HG03060 (cell line): Measurements from ENCODE around the gene GINS2.

Experiments
- ATAC-seq: cut with Tn5 transposase; IDR thresholded peaks from one replicate; pipeline ENCODE4 v1.9.1; 2021; ENCODE audit warnings: low read depth, moderate number of reproducible peaks; ENCODE audit not compliant: unreplicated experiment

GINS2 gene

GRCh38 chr16:85657267-85657650 is 31.5 kb downstream of the GINS2 start:
- no peak for ATAC-seq

GRCh38 chr16:85656351-85657266 is 32.1 kb downstream of the GINS2 start:
- no peak for ATAC-seq

GRCh38 chr16:85655216-85656129 is 33.3 kb downstream of the GINS2 start:
- no peak for ATAC-seq

- no peak for ATAC-seq
These were observed 34.3 kb downstream of the GINS2 start for GRCh38 chr16:85654251-85655095.

GRCh38 chr16:85653290-85653891 is 35.4 kb downstream of the GINS2 start:
- no peak for ATAC-seq

GRCh38 chr16:85652431-85653221 is 36.1 kb downstream of the GINS2 start:
- no peak for ATAC-seq

GRCh38 chr16:85651629-85652430 is 36.9 kb downstream of the GINS2 start:
- ATAC-seq = no peak

GRCh38 chr16:85650844-85651628 is 37.7 kb downstream of the GINS2 start:
- ATAC-seq = no peak

- no peak for ATAC-seq
These were observed 38.5 kb downstream of the GINS2 start for GRCh38 chr16:85650135-85650843.

GRCh38 chr16:85649411-85650134 is 39.2 kb downstream of the GINS2 start:
- ATAC-seq = no peak

GRCh38 chr16:85648805-85649204 is 39.9 kb downstream of the GINS2 start:
- no peak for ATAC-seq

- no peak for ATAC-seq
These were observed 40.6 kb downstream of the GINS2 start for GRCh38 chr16:85648070-85648714.

GRCh38 chr16:85646976-85647375 is 41.8 kb downstream of the GINS2 start:
- ATAC-seq = no peak

- no peak for ATAC-seq
These were observed 42.3 kb downstream of the GINS2 start for GRCh38 chr16:85646358-85646907.

- ATAC-seq = no peak
These were observed 43.6 kb downstream of the GINS2 start for GRCh38 chr16:85645021-85645589.
